Stomach (tissue), 9 donors: ENCODE data around the gene ARID1B. TPM values are rescaled to one million over a fixed set of nuclear protein-coding genes. Genes with fewer than 3 reads are reported as not detected.

Source experiments
- DNase-seq, 2 donors: peaks; one replicate each; pipeline versions ENCODE4 v3.0.0 to v3.0.0-alpha.2; 2013 to 2019
- H3K27ac ChIP-seq, 5 donors: fragments of 200-600 bp in 4 of 5; sonication (generic) in 4 of 5; one replicate each; pipeline ENCODE4 v1.5.1; 2013 to 2019; ENCODE audit warnings: mild to moderate bottlenecking in 1 of 5, moderate library complexity in 1 of 5
- H3K27me3 ChIP-seq, 3 donors: fragments of 200-600 bp; sonication (generic); one replicate each; pipeline ENCODE4 v1.5.1; 2017 to 2019; ENCODE audit warnings: mixed run types in 1 of 3
- H3K36me3 ChIP-seq, 4 donors: fragments of 200-600 bp; sonication (generic); 1 replicate in 3 of 4; 2 replicates in 1 of 4; pipeline ENCODE4 v1.5.1; 2016 to 2019
- H3K4me1 ChIP-seq, 4 donors: fragments of 200-600 bp; sonication (generic); one replicate each; pipeline ENCODE4 v1.5.1; 2016 to 2019
- H3K4me3 ChIP-seq, 4 donors: fragments of 200-600 bp; sonication (generic) in 3 of 4; one replicate each; pipeline ENCODE4 v1.5.1; 2016 to 2019; ENCODE audit warnings: mild to moderate bottlenecking in 1 of 4
- H3K9me3 ChIP-seq, 4 donors: fragments of 200-600 bp; sonication (generic); one replicate each; pipeline ENCODE4 v1.5.1; 2016 to 2019
- CTCF ChIP-seq, 7 experiments: fragments of 450-650 bp in 4 of 7; fragments of 200-600 bp in 3 of 7; sonication (generic) in 3 of 7; IDR thresholded peaks; one replicate each; pipeline ENCODE4 v1.5.1; 2016 to 2019; ENCODE audit warnings: antibody characterized with exemption in 7 of 7, control low read depth in 2 of 7, mild to moderate bottlenecking in 1 of 7
- EP300 ChIP-seq: sonication (generic); formaldehyde crosslinking; IDR thresholded peaks from one replicate; pipeline ENCODE4 v1.6.1; 2017; ENCODE audit warnings: antibody characterized with exemption
- POLR2A ChIP-seq, 4 donors: fragments of 450-650 bp; IDR thresholded peaks; one replicate each; pipeline ENCODE4 v1.6.1; 2016; ENCODE audit warnings: antibody characterized with exemption in 4 of 4, control low read depth in 2 of 4, mild to moderate bottlenecking in 1 of 4, moderate library complexity in 1 of 4
- POLR2AphosphoS5 ChIP-seq, 3 donors: sonication (generic); formaldehyde crosslinking; IDR thresholded peaks; one replicate each; pipeline ENCODE4 v1.6.1; 2016; ENCODE audit warnings: antibody characterized with exemption in 3 of 3
- WGBS, 5 donors: extraction: QIAGEN DNeasy Blood & Tissue Kit in 3 of 5; methylation state at CpG; one replicate each; pipeline versions ENCODE4 v1.1.5 to v1.1.7; 2013 to 2018; 5-methylcytosine and 5-hydroxymethylcytosine counted together
- intact Hi-C: fragments of 100-400 bp; cut with DNase I; formaldehyde crosslinking; loops from one replicate; pipeline ENCODE4 v1.15.1; 2023; ENCODE audit warnings: low total_unique reads
- polyA plus RNA-seq, 3 donors: library from polyadenylated mRNA; stranded (reverse); fragments of 200-250 nt; gene quantifications; one replicate each; pipeline ENCODE4 v1.2.3, GENCODE V29; 2013
- total RNA-seq, 5 donors: library from RNA; depleted of rRNA; stranded (reverse); fragments of >200 nt; gene quantifications; one replicate each; pipeline versions ENCODE4 v1.1.0 to v1.2.3, GENCODE V29; 2014 to 2016
- donor health status: healthy with polysubstance abuse.
- donor health status: Bipolar disorder and iron deficiency.
- donor health status: healthy.

The ARID1B gene
- total and polyA plus RNA-seq, 8 donors: 8.8 to 183 (median 48.3) TPM

GRCh38 chr6:156771047-156771446 lies 6.1 kb upstream of the ARID1B start:
- Histone ChIP-seq H3K36me3 (no peaks in the 10 kb centered on the region), H3K9me3 (no peaks in the 10 kb centered on the region), H3K27ac (no peak overlapping the region), H3K27me3 (no peaks in the 10 kb centered on the region), H3K4me1 (peaks cover 5 to 23% (median 13%) of the 10 kb centered on the region in 4 donors), H3K4me3 (no peak overlapping the region)
- 60 to 71% (median 69%) methylated on average over 3 of the region's 3 CpGs for WGBS, 5 donors
- no peak for TF ChIP-seq POLR2A (IDR thresholded peaks at IDR 0.05)
- TF ChIP-seq POLR2AphosphoS5 (IDR thresholded peaks at IDR 0.05): no peak
- TF ChIP-seq EP300: no peak
- no peak for TF ChIP-seq CTCF (IDR thresholded peaks at IDR 0.05)
- DNase-seq: no peak
- intact Hi-C loops: loop anchor here (5.0 kb wide), 1 partner anchor 79 kb away; no protein-coding TSS in a partner anchor

GRCh38 chr6:156771761-156772160 lies 5.4 kb upstream of the ARID1B start:
- no peaks in the 10 kb centered on the region for H3K27me3 ChIP-seq
- no peaks in the 10 kb centered on the region for H3K9me3 ChIP-seq
- intact Hi-C loops: loop anchor here (5.0 kb wide), 1 partner anchor 79 kb away; no protein-coding TSS in a partner anchor
- no peak overlapping the region for H3K4me3 ChIP-seq
- H3K27ac ChIP-seq: no peak overlapping the region
- TF ChIP-seq POLR2A (IDR thresholded peaks at IDR 0.05): no peak
- TF ChIP-seq EP300: no peak
- no peak for TF ChIP-seq POLR2AphosphoS5 (IDR thresholded peaks at IDR 0.05)
- no peak for TF ChIP-seq CTCF (IDR thresholded peaks at IDR 0.05)
- DNase-seq: no peak
- WGBS, 5 donors: 92 to 99% (median 97%) methylated on average over 7 of the region's 7 CpGs
- peaks cover 10 to 30% (median 19%) of the 10 kb centered on the region in 4 donors for H3K4me1 ChIP-seq
- H3K36me3 ChIP-seq: no peaks in the 10 kb centered on the region

DNA sequence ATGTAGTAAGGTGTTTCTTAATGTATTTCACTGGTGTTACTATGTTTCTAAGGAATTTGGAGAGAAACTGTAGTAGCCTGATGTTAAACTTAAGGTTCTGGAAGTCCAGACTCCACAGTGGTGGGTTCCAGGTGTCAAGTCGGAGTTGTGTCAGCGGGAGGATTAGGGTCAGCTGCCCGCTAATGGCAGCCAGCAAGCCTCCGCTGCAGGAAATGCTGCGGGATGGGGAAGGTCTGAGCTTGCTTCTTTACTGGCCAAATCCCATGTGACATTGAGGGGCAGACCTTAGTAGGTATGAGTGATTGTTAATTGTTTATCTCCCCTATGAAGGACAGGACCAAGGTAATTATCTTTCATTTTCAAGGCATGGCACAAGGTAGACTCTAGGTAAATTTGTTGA lies 3.7 kb upstream of the ARID1B start:
- H3K4me3 ChIP-seq: no peak overlapping the region
- H3K36me3 ChIP-seq: no peaks in the 10 kb centered on the region
- peak overlapping the region in 1 of 5 donors; percentile 18 for H3K27ac ChIP-seq
- H3K4me1 ChIP-seq: peaks cover 10 to 31% (median 19%) of the 10 kb centered on the region in 4 donors
- TF ChIP-seq CTCF (IDR thresholded peaks at IDR 0.05): no peak
- no peak for TF ChIP-seq POLR2A (IDR thresholded peaks at IDR 0.05)
- no peak for TF ChIP-seq EP300
- no peak for TF ChIP-seq POLR2AphosphoS5 (IDR thresholded peaks at IDR 0.05)
- no peaks in the 10 kb centered on the region for H3K9me3 ChIP-seq
- no peaks in the 10 kb centered on the region for H3K27me3 ChIP-seq
- WGBS, 5 donors: 74 to 92% (median 82%) methylated on average over 5 of the region's 5 CpGs
- DNase-seq: no peak
- intact Hi-C loops: loop anchor here (5.0 kb wide), 1 partner anchor 81 kb away; no protein-coding TSS in a partner anchor

- Histone ChIP-seq H3K4me3 (no peak overlapping the region), H3K9me3 (no peaks in the 10 kb centered on the region), H3K36me3 (no peaks in the 10 kb centered on the region), H3K4me1 (peaks cover 10 to 31% (median 19%) of the 10 kb centered on the region in 4 donors), H3K27ac (peak overlapping the region in 2 of 5 donors; percentile 99 to 100), H3K27me3 (no peaks in the 10 kb centered on the region)
- TF ChIP-seq CTCF (IDR thresholded peaks at IDR 0.05) (no peak), EP300 (no peak), POLR2AphosphoS5 (IDR thresholded peaks at IDR 0.05) (no peak), POLR2A (IDR thresholded peaks at IDR 0.05) (no peak)
- WGBS, 5 donors: 69 to 83% (median 76%) methylated on average over 15 of the region's 15 CpGs
- intact Hi-C loops: loop anchor here (5.0 kb wide), 1 partner anchor 82 kb away; no protein-coding TSS in a partner anchor
- no peak for DNase-seq
Observed at GRCh38 chr6:156773935-156774852, 3.0 kb upstream of the ARID1B start.
